Duodenal mucosa (tissue), 2 donors: ENCODE results near the gene IKZF5.

ENCODE experiments used
- H3K27ac ChIP-seq: one replicate; pipeline ENCODE4 v1.7.0; 2013; ENCODE audit warnings: low read depth, low read length
- H3K27me3 ChIP-seq, 2 donors: one replicate each; pipeline ENCODE4 v1.7.0; 2013; ENCODE audit warnings: low read length in 2 of 2, control low read depth in 1 of 2; ENCODE audit not compliant: insufficient read depth in 2 of 2, control insufficient read depth in 1 of 2
- H3K36me3 ChIP-seq, 2 donors: one replicate each; pipeline ENCODE4 v1.7.0; 2013; ENCODE audit warnings: low read length in 2 of 2, control low read depth in 1 of 2; ENCODE audit not compliant: insufficient read depth in 2 of 2, control insufficient read depth in 1 of 2
- H3K4me1 ChIP-seq, 2 donors: one replicate each; pipeline ENCODE4 v1.7.0; 2013; ENCODE audit warnings: low read length in 2 of 2, control low read depth in 1 of 2; ENCODE audit not compliant: insufficient read depth in 2 of 2, control insufficient read depth in 1 of 2
- H3K4me3 ChIP-seq, 2 donors: one replicate each; pipeline ENCODE4 v1.7.0; 2013; ENCODE audit warnings: low read length in 2 of 2, low read depth in 1 of 2
- H3K9ac ChIP-seq, 2 donors: one replicate each; pipeline ENCODE4 v1.7.0; 2013; ENCODE audit warnings: low read length in 2 of 2, low read depth in 1 of 2
- H3K9me3 ChIP-seq, 2 donors: one replicate each; pipeline ENCODE4 v1.7.0; 2013; ENCODE audit warnings: low read length in 2 of 2, control low read depth in 1 of 2; ENCODE audit not compliant: control insufficient read depth in 1 of 2

IKZF5 gene

GRCh38 chr10:123034332-123034731 is 25.7 kb upstream of the IKZF5 start:
- Histone ChIP-seq H3K9me3 (no peaks in the 10 kb centered on the region), H3K36me3 (peaks cover 4 to 13% of the 10 kb centered on the region in 2 donors), H3K9ac (no peak overlapping the region), H3K27ac (no peak overlapping the region), H3K4me3 (no peak overlapping the region), H3K4me1 (peaks cover 0 to 3% of the 10 kb centered on the region in 2 donors), H3K27me3 (no peaks in the 10 kb centered on the region)

- Histone ChIP-seq H3K9ac (no peak overlapping the region), H3K36me3 (peaks cover 3 to 4% of the 10 kb centered on the region in 2 donors), H3K27me3 (no peaks in the 10 kb centered on the region), H3K4me3 (no peak overlapping the region), H3K4me1 (no peaks in the 10 kb centered on the region), H3K27ac (no peak overlapping the region), H3K9me3 (no peaks in the 10 kb centered on the region)
These were observed 22.5 kb upstream of the IKZF5 start for GRCh38 chr10:123031124-123031523.

GRCh38 chr10:123027861-123028260 is 19.3 kb upstream of the IKZF5 start:
- no peak overlapping the region for H3K27ac ChIP-seq
- no peak overlapping the region for H3K9ac ChIP-seq
- H3K36me3 ChIP-seq, result no peaks in the 10 kb centered on the region
- H3K9me3 ChIP-seq, result no peaks in the 10 kb centered on the region
- H3K4me1 ChIP-seq, result no peaks in the 10 kb centered on the region
- H3K27me3 ChIP-seq, result no peaks in the 10 kb centered on the region
- H3K4me3 ChIP-seq, result no peak overlapping the region

- Histone ChIP-seq H3K4me1 (no peaks in the 10 kb centered on the region), H3K9ac (no peak overlapping the region), H3K36me3 (no peaks in the 10 kb centered on the region), H3K9me3 (no peaks in the 10 kb centered on the region), H3K27me3 (no peaks in the 10 kb centered on the region), H3K27ac (no peak overlapping the region), H3K4me3 (no peak overlapping the region)
These were observed 17.7 kb upstream of the IKZF5 start for GRCh38 chr10:123026302-123026701.

- Histone ChIP-seq H3K4me1 (no peaks in the 10 kb centered on the region), H3K27me3 (no peaks in the 10 kb centered on the region), H3K27ac (no peak overlapping the region), H3K36me3 (no peaks in the 10 kb centered on the region), H3K9me3 (no peaks in the 10 kb centered on the region), H3K9ac (no peak overlapping the region), H3K4me3 (no peak overlapping the region)
These were observed 15.9 kb upstream of the IKZF5 start for GRCh38 chr10:123024540-123024939.

GRCh38 chr10:123021517-123021916 is 12.9 kb upstream of the IKZF5 start:
- no peak overlapping the region for H3K27ac ChIP-seq
- no peak overlapping the region for H3K4me3 ChIP-seq
- H3K36me3 ChIP-seq, result no peaks in the 10 kb centered on the region
- H3K27me3 ChIP-seq, result no peaks in the 10 kb centered on the region
- no peaks in the 10 kb centered on the region for H3K4me1 ChIP-seq
- H3K9me3 ChIP-seq, result no peaks in the 10 kb centered on the region
- H3K9ac ChIP-seq, result no peak overlapping the region

GRCh38 chr10:123019941-123020703 is 11.5 kb upstream of the IKZF5 start:
- no peaks in the 10 kb centered on the region for H3K9me3 ChIP-seq
- H3K27ac ChIP-seq, result no peak overlapping the region
- no peaks in the 10 kb centered on the region for H3K27me3 ChIP-seq
- no peaks in the 10 kb centered on the region for H3K36me3 ChIP-seq
- no peak overlapping the region for H3K4me3 ChIP-seq
- H3K4me1 ChIP-seq, result no peaks in the 10 kb centered on the region
- no peak overlapping the region for H3K9ac ChIP-seq

- H3K4me1 ChIP-seq, result no peaks in the 10 kb centered on the region
- H3K9ac ChIP-seq, result no peak overlapping the region
- H3K27me3 ChIP-seq, result no peaks in the 10 kb centered on the region
- H3K4me3 ChIP-seq, result no peak overlapping the region
- no peak overlapping the region for H3K27ac ChIP-seq
- no peaks in the 10 kb centered on the region for H3K36me3 ChIP-seq
- H3K9me3 ChIP-seq, result no peaks in the 10 kb centered on the region
These were observed 10.7 kb upstream of the IKZF5 start for GRCh38 chr10:123019264-123019663.

GRCh38 chr10:123018531-123018930 is 9.9 kb upstream of the IKZF5 start:
- Histone ChIP-seq H3K4me1 (no peaks in the 10 kb centered on the region), H3K9me3 (no peaks in the 10 kb centered on the region), H3K27ac (no peak overlapping the region), H3K27me3 (no peaks in the 10 kb centered on the region), H3K9ac (no peak overlapping the region), H3K36me3 (no peaks in the 10 kb centered on the region), H3K4me3 (no peak overlapping the region)

- H3K4me3 ChIP-seq, result no peak overlapping the region
- no peak overlapping the region for H3K9ac ChIP-seq
- no peaks in the 10 kb centered on the region for H3K4me1 ChIP-seq
- no peaks in the 10 kb centered on the region for H3K9me3 ChIP-seq
- no peaks in the 10 kb centered on the region for H3K36me3 ChIP-seq
- H3K27me3 ChIP-seq, result no peaks in the 10 kb centered on the region
- no peak overlapping the region for H3K27ac ChIP-seq
These were observed 9.0 kb upstream of the IKZF5 start for GRCh38 chr10:123017421-123018165.
